Gastrocnemius medialis (tissue), 4 donors: ENCODE measurements around the gene CACNA2D3. TPM values are rescaled to one million over a fixed set of nuclear protein-coding genes. Genes with fewer than 3 reads are reported as not detected.

Experiments used
- ATAC-seq, 2 donors: fragments of 150-250 bp; one replicate each; pipeline ENCODE4 v1.9.1; 2016
- DNase-seq, 2 donors: peaks; one replicate each; pipeline ENCODE4 v3.0.0-alpha.2; 2019
- H3K27ac ChIP-seq, 4 donors: fragments of 200-600 bp; sonication (generic); 1 replicate in 1 of 4; 2 replicates in 3 of 4; pipeline ENCODE4 v1.5.1; 2016 to 2018; ENCODE audit warnings: mild to moderate bottlenecking in 2 of 4, moderate library complexity in 1 of 4
- H3K27me3 ChIP-seq, 3 donors: fragments of 200-600 bp; sonication (generic) in 2 of 3; 1 replicate in 1 of 3; 2 replicates in 2 of 3; pipeline versions ENCODE4 v1.5.1 to v1.6.0; 2016 to 2019; ENCODE audit warnings: mild to moderate bottlenecking in 1 of 3, moderate library complexity in 1 of 3
- H3K36me3 ChIP-seq, 2 donors: fragments of 200-600 bp; sonication (generic) in 1 of 2; one replicate each; pipeline ENCODE4 v1.5.1; 2017 to 2018
- H3K4me1 ChIP-seq, 2 donors: fragments of 200-600 bp; sonication (generic) in 1 of 2; one replicate each; pipeline ENCODE4 v1.5.1; 2016 to 2017; ENCODE audit warnings: mild to moderate bottlenecking in 2 of 2
- H3K4me3 ChIP-seq, 4 donors: fragments of 200-600 bp; sonication (generic) in 3 of 4; 1 replicate in 1 of 4; 2 replicates in 3 of 4; pipeline ENCODE4 v1.5.1; 2016 to 2019; ENCODE audit warnings: mild to moderate bottlenecking in 2 of 4
- H3K9me3 ChIP-seq, 3 donors: fragments of 200-600 bp; sonication (generic) in 2 of 3; 1 replicate in 1 of 3; 2 replicates in 2 of 3; pipeline ENCODE4 v1.5.1; 2016 to 2019
- CTCF ChIP-seq, 5 experiments: fragments of 450-650 bp in 3 of 5; fragments of 200-600 bp in 2 of 5; sonication (generic) in 2 of 5; IDR thresholded peaks in 4 of 5; conservative IDR thresholded peaks in 1 of 5; 1 replicate in 4 of 5; 2 replicates in 1 of 5; pipeline ENCODE4 v1.5.1; 2016 to 2019; ENCODE audit warnings: antibody characterized with exemption in 5 of 5, mild to moderate bottlenecking in 3 of 5, moderate library complexity in 3 of 5
- POLR2A ChIP-seq, 2 donors: fragments of 450-650 bp; IDR thresholded peaks; one replicate each; pipeline ENCODE4 v1.6.1; 2017; ENCODE audit warnings: antibody characterized with exemption in 2 of 2, mild to moderate bottlenecking in 2 of 2, moderate library complexity in 2 of 2
- in situ Hi-C, 4 donors: fragments of 200-750 bp; cut with MboI; loops; one replicate each; pipeline versions ENCODE4 v1.15.0 to v1.8.0; 2017; ENCODE audit warnings: low sequenced_read_pairs in 4 of 4
- intact Hi-C: fragments of 100-400 bp; cut with DNase I; formaldehyde crosslinking; loops from one replicate; pipeline ENCODE4 v1.15.1; 2023; ENCODE audit warnings: low total_unique reads
- total RNA-seq, 4 donors: library from RNA; depleted of rRNA; stranded (reverse); fragments of >200 nt; gene quantifications; one replicate each; pipeline versions ENCODE4 v1.1.0 to v1.2.3, GENCODE V29; 2016

Gene CACNA2D3
- total RNA-seq, 4 donors from 2014 or later: 4.7 to 14.4 (median 7.1) TPM

- Histone ChIP-seq H3K36me3 (no peaks in the 10 kb centered on the region), H3K27me3 (no peaks in the 10 kb centered on the region), H3K4me3 (no peak overlapping the region), H3K4me1 (peaks cover 51 to 58% of the 10 kb centered on the region in 2 donors), H3K9me3 (no peaks in the 10 kb centered on the region), H3K27ac (peak overlapping the region; percentile 42 to 70 (median 54))
- ATAC-seq (peak; percentile 79 to 83), DNase-seq (peak; percentile 41 to 76)
- intact Hi-C loops (loop anchor here (1.0 to 5.0 kb wide), 2 partner anchors 213 to 237 kb away; partner anchors contain the start of gene CACNA2D3), in situ Hi-C loops (no loop called here)
- no peak for TF ChIP-seq POLR2A (IDR thresholded peaks at IDR 0.05)
- TF ChIP-seq CTCF (IDR thresholded peaks at IDR 0.05 in 4 of 5, conservative IDR thresholded peaks at IDR 0.05 in 1 of 5): no peak
Measured at GRCh38 chr3:54358969-54359694, 236.8 kb downstream of the CACNA2D3 start.

GRCh38 chr3:54360320-54360719 lies 238.0 kb downstream of the CACNA2D3 start:
- ATAC-seq: no peak
- H3K4me1 ChIP-seq: peaks cover 44 to 52% of the 10 kb centered on the region in 2 donors
- H3K27ac ChIP-seq: no peak overlapping the region
- TF ChIP-seq POLR2A (IDR thresholded peaks at IDR 0.05): no peak
- no peak for TF ChIP-seq CTCF (IDR thresholded peaks at IDR 0.05 in 4 of 5, conservative IDR thresholded peaks at IDR 0.05 in 1 of 5)
- H3K4me3 ChIP-seq: no peak overlapping the region
- no peak for DNase-seq
- in situ Hi-C loops (loop anchor here in 2 of 4 donors (10.0 kb wide), 2 partner anchors 216 to 426 kb away; no protein-coding TSS in a partner anchor), intact Hi-C loops (no loop called here)
- H3K27me3 ChIP-seq: no peaks in the 10 kb centered on the region
- no peaks in the 10 kb centered on the region for H3K9me3 ChIP-seq
- no peaks in the 10 kb centered on the region for H3K36me3 ChIP-seq

- intact Hi-C loops (no loop called here), in situ Hi-C loops (loop anchor here in 2 of 4 donors (10.0 kb wide), 2 partner anchors 217 to 427 kb away; no protein-coding TSS in a partner anchor)
- DNase-seq (no peak), ATAC-seq (no peak)
- TF ChIP-seq POLR2A (IDR thresholded peaks at IDR 0.05) (no peak), CTCF (IDR thresholded peaks at IDR 0.05 in 4 of 5, conservative IDR thresholded peaks at IDR 0.05 in 1 of 5) (no peak)
- no peaks in the 10 kb centered on the region for H3K27me3 ChIP-seq
- peaks cover 29 to 39% of the 10 kb centered on the region in 2 donors for H3K4me1 ChIP-seq
- no peak overlapping the region for H3K4me3 ChIP-seq
- no peaks in the 10 kb centered on the region for H3K36me3 ChIP-seq
- no peaks in the 10 kb centered on the region for H3K9me3 ChIP-seq
- no peak overlapping the region for H3K27ac ChIP-seq
Measured at GRCh38 chr3:54361746-54362283, 239.5 kb downstream of the CACNA2D3 start.

GRCh38 chr3:54366007-54366750 lies 243.8 kb downstream of the CACNA2D3 start:
- DNase-seq (no peak), ATAC-seq (no peak)
- H3K4me1 ChIP-seq: no peaks in the 10 kb centered on the region
- H3K27me3 ChIP-seq: no peaks in the 10 kb centered on the region
- no peaks in the 10 kb centered on the region for H3K36me3 ChIP-seq
- H3K9me3 ChIP-seq: no peaks in the 10 kb centered on the region
- no peak for TF ChIP-seq CTCF (IDR thresholded peaks at IDR 0.05 in 4 of 5, conservative IDR thresholded peaks at IDR 0.05 in 1 of 5)
- TF ChIP-seq POLR2A (IDR thresholded peaks at IDR 0.05): no peak
- no peak overlapping the region for H3K27ac ChIP-seq
- in situ Hi-C loops (loop anchor here in 2 of 4 donors (10.0 kb wide), 2 partner anchors 221 to 431 kb away; no protein-coding TSS in a partner anchor), intact Hi-C loops (no loop called here)
- H3K4me3 ChIP-seq: no peak overlapping the region
